ENCODE results near the gene HSFX2. TPM values are rescaled to one million over a fixed set of nuclear protein-coding genes. Genes with fewer than 3 reads are reported as not detected.

Gene HSFX2
- total RNA-seq (2022; extraction: Qiagen RNA extraction; ENCODE audit: low read depth), result 0.17 to 0.29 TPM (median 0.22 TPM) in 3 of 5 replicates, not detected in the others

GRCh38 chrX:149595214-149595613, at the start of gene HSFX2:
TSS of gene HSFX2 (minus strand) at chrX:149595314. CDS start at chrX:149594700, 614 bp downstream.

GRCh38 chrX:149631234-149632165, 36.4 kb upstream of the HSFX2 start, which contains the start of gene TMEM185A:
TSS of gene TMEM185A (minus strand) at chrX:149631792. CDS start at chrX:149631580, 212 bp downstream.

GRCh38 chrX:149587359-149587758, 7.8 kb downstream of the HSFX2 start, which contains the start of gene MAGEA9B:
TSS of gene MAGEA9B (minus strand) at chrX:149587459. CDS start at chrX:149583179, 4,280 bp downstream.

GRCh38 chrX:149549701-149550100, 45.4 kb downstream of the HSFX2 start, which contains the start of gene HSFX3:
TSS of gene HSFX3 (minus strand) at chrX:149549924. CDS start at chrX:149549852, 72 bp downstream.

Other genes with a start within 250 kb of the HSFX2 start
- gene IDS, start 90.0 kb downstream of the HSFX2 start, total RNA-seq (2022; extraction: Qiagen RNA extraction; ENCODE audit: low read depth), result 82.9 to 110 TPM (median 100 TPM) in 5 replicates
- 19.4 to 21.9 TPM (median 20.2 TPM) in 5 replicates for gene EOLA1, start 54.3 kb downstream of the HSFX2 start, total RNA-seq (2022; extraction: Qiagen RNA extraction; ENCODE audit: low read depth)
- not detected in 5 replicates for gene HSFX3, start 45.4 kb downstream of the HSFX2 start, total RNA-seq (2022; extraction: Qiagen RNA extraction; ENCODE audit: low read depth)
- not detected in 5 replicates for gene MAGEA9B, start 7.9 kb downstream of the HSFX2 start, total RNA-seq (2022; extraction: Qiagen RNA extraction; ENCODE audit: low read depth)
- 26.7 to 32.9 TPM (median 29.0 TPM) in 5 replicates for gene TMEM185A, start 36.5 kb upstream of the HSFX2 start, total RNA-seq (2022; extraction: Qiagen RNA extraction; ENCODE audit: low read depth)
- gene MAGEA11, start 116.7 kb upstream of the HSFX2 start, total RNA-seq (2022; extraction: Qiagen RNA extraction; ENCODE audit: low read depth), result 0.07 TPM in 1 of 5 replicates, not detected in the others
- gene HSFX1, start 178.8 kb upstream of the HSFX2 start, total RNA-seq (2022; extraction: Qiagen RNA extraction; ENCODE audit: low read depth), result 0.27 to 0.53 TPM (median 0.35 TPM) in 4 of 5 replicates, not detected in the other
- gene MAGEA9, start 186.6 kb upstream of the HSFX2 start, total RNA-seq (2022; extraction: Qiagen RNA extraction; ENCODE audit: low read depth), result not detected in 5 replicates

All from A549 treated with GW870086 at 1 μM for 4 hours (cell line).